ENCODE data around the gene CILP.
A peak's percentile ranks its signal among the peaks of the same experiment; 100 is the strongest.
"Not testable (repeated sequence)": the region's sequence is repeated elsewhere in the genome, so short reads cannot be mapped to it uniquely, and the experiment has no call there.

The CILP gene

GRCh38 chr15:65201918-65202317 is 9.4 kb downstream of the CILP start:
- DNase-seq (ENCODE audit: low read depth): no peak
- H3K4me3 ChIP-seq (ENCODE audit: low read depth, low read length): no peak overlapping the region

DNA sequence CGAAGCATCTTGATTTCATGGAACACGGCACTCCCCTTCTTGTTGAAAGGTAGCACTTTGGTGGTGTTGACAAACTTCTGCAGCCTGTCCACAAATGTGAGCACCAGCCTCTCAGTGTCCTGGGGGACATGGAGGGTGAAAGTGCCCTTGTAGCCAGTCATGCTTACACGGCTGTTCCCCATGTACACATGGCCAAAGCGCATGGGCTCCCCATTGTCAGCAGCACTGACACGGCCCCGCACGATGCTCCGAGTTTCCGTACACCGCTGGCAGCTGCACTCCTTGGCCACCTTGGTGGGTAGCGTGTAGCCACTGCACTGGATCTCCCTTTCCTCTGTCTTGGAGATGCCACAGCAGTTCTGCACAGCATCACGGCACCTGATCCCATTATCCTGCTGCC is 12.7 kb downstream of the CILP start:
- DNase-seq (ENCODE audit: low read depth): no peak
- H3K4me3 ChIP-seq (ENCODE audit: low read depth, low read length): no peak overlapping the region

DNA sequence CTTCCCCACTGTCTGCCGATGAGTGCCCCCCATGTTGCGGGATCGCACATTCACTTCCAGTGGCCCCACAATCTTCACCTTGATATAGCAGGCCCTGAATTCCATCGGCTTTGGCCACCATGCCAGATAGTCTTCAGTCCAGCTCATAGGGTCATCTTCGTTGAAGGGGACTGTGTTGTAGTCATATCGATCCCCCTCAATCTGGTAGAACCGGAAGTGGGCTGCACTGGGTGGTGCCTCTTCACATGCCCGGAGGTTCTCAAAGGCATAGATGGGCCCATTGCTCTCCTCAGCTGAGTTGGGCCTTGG is 14.0 kb downstream of the CILP start:
- H3K4me3 ChIP-seq (ENCODE audit: low read depth, low read length): no peak overlapping the region
- no peak for DNase-seq (ENCODE audit: low read depth)

DNA sequence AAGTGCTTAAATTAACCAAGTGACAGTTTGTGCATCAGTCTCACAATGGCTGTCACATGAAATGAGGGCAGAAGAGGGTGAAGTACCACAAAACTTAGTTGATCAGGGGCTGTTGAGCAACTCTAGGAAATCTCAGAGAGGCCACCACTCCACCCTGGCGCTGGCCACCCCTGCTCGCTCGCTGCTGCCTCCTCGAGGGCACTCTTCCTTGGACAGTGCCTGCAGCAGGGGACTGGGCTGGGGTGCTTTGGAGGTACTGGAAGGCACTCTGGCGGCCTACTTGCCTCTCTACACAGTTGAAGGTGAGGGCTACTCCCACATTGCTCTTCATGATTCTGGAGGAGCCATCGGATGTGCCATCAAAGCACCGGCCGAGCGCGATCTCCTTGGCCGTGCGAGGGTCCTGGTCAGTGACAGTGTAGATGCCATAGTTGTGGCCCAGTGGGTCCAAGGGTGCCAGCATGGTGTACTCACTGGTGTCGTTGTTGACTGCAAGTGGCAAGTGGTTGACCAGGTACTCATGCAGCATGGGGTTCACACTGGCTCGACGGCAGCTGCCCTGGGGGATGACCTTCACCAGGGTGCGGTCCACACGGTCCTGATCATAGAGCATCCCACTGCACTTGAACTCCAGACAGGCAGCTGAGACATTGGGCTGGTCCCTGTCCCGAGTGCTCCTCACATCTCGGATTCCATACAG is 14.5 kb downstream of the CILP start:
- H3K4me3 ChIP-seq (ENCODE audit: low read depth, low read length): no peak overlapping the region
- DNase-seq (ENCODE audit: low read depth): no peak

DNA sequence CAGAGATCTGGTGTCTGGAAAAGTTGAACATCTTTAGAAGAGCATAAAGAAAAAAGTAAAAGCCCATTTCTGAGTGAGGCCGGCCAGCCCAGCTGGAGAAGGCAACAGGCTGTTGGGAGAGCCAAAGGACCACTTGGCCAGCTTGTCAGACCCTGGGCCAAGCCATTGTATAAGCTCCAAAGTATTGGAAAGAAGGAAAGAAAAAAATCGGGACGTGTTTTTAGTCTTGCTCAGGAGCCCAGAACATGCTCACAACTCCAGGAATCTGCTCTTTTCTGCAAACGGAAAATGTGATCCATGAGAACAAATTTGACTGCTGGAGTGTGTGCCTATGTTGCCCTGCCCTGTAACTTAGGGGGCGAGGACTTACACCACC is 15.7 kb downstream of the CILP start:
- DNase-seq (ENCODE audit: low read depth): no peak
- no peak overlapping the region for H3K4me3 ChIP-seq (ENCODE audit: low read depth, low read length)

DNA sequence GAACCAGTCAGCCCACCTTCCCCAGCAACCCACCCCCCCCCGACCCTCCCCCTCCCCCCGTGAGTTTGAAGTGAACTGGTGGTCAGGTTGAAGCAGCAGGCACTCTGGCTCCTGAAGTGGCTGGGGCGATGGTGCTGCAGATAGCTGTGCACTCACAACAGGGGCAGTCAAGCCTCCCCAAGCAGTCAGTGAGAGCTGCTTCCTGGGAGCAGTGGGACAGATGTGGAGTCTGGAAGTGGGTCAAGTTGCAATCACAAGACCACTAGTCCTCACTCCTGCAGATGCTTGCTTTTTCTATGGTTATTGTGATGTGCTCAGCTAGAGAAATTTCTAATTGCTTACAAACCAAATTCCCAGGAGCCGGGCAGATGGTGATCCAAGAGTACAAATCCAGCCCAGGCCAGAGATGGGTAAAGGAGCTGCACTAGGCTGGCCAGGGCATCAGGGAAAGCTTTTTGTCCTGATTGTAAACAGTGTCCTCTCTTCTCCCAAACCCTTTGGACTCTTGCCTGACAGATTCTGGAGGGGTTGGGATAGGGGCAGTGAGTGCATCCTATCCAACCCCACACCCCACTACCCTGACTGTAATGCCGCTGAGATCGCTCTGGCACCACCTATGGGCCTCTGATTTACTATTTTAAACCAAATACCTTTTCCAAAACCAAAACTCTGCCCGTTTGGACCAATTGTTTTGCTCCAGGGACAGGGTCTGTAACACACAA is 16.3 kb downstream of the CILP start:
- DNase-seq (ENCODE audit: low read depth): no peak

GRCh38 chr15:65192016-65192415 is 19.3 kb downstream of the CILP start:
- no peak overlapping the region for H3K4me3 ChIP-seq (ENCODE audit: low read depth, low read length)
- no peak for DNase-seq (ENCODE audit: low read depth)

More for the DNA sequence above, 16.3 kb downstream of the CILP start:
- no peak overlapping the region for H3K4me3 ChIP-seq (ENCODE audit: low read depth, low read length)

GRCh38 chr15:65189102-65189740 is 22.1 kb downstream of the CILP start:
- peak; percentile 22 for DNase-seq (ENCODE audit: low read depth)
- no peak overlapping the region for H3K4me3 ChIP-seq (ENCODE audit: low read depth, low read length)

GRCh38 chr15:65188472-65188871 is 22.8 kb downstream of the CILP start:
- not testable (repeated sequence) for DNase-seq (ENCODE audit: low read depth); H3K4me3 ChIP-seq (ENCODE audit: low read depth, low read length)

DNA sequence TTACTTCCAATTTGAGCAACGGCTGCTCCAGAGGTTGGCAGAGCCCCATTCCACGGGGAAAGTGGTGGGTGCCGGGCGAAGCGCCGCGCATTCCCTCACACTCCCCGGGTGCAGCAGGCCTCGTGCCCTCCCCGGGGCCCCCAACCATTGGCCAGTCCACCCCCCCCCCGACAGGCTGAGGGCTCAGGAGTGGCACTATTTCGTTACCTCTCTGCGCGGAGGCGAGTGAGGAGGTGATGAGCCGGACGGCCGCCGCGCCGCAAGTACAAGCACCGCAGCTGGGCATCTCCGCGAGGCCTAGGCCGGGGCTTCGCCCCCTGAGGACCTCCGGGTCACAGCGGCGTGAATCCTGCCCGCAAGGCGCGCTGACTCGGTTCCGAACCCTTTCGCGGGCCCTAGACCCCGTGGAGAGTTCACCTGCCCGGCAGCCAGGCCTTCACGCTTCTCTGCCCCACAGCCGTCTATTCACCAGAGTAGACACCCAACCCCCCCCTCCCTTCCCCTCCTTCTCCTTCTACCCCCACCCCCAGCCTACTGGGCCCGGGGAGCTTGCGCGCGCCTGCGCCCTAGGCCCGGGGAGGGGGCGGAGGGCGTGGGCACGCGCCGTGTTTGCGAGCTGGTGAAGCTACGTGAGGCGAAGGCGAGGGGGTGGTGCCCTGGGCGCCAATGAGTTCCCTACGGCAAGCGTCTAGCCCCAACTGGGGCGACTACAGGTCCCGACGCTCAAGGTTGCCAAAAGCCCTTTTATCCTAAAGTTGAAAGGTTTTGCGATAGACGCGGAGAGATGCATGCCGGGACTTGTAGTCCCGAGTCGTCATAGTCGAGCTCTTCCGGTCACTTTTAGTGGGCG is 26.2 kb downstream of the CILP start, which contains the start of gene CLPX:
TSS of gene CLPX (minus strand) at position 475 of the 850 bp plus-strand sequence. CDS start at position 286, 189 bp downstream.
- DNase-seq (ENCODE audit: low read depth): peak; percentile 71
- peak within 1 kb of the TSS; percentile 93 for H3K4me3 ChIP-seq (ENCODE audit: low read depth, low read length)

GRCh38 chr15:65184305-65184867 is 26.9 kb downstream of the CILP start:
- peak overlapping the region; percentile 93 for H3K4me3 ChIP-seq (ENCODE audit: low read depth, low read length)
- DNase-seq (ENCODE audit: low read depth): no peak

DNA sequence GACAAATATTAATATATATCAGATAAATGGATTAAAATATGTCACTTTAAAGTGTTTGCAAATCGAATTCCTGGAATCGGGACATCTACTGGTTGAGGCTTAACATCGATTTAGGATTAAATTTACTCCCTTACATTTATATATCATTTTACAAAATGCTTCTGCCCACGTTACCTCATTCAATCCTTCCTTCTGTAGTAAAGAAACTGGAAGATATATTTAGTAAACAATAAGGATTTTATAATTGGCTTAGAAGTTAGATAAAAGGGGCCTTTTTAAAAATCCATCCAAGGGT is 27.5 kb downstream of the CILP start:
- H3K4me3 ChIP-seq (ENCODE audit: low read depth, low read length): peak overlapping the region; percentile 93
- DNase-seq (ENCODE audit: low read depth): no peak

DNA sequence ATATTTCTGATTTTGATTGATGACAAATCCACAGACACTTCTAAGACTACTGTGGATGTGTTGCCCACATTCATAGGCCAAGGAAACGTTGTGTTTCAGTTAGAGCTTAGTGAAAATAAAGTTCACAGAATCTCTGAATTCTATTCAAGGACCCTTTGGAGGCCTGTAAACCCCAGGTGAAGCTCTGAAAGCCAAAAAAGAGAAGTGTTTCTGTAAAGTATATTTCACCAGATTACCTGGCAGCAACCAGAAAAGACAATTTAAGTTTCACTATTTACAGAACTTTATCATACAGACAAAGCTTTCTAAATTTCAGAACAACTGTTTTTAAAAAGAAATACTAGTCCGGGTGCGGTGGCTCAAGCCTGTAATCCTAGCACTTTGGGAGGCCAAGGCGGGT is 28.7 kb downstream of the CILP start:
- no peak for DNase-seq (ENCODE audit: low read depth)
- no peak overlapping the region for H3K4me3 ChIP-seq (ENCODE audit: low read depth, low read length)

- H3K4me3 ChIP-seq (ENCODE audit: low read depth, low read length); DNase-seq (ENCODE audit: low read depth): not testable (repeated sequence)
Measured at GRCh38 chr15:65181582-65182353, 29.5 kb downstream of the CILP start.

DNA sequence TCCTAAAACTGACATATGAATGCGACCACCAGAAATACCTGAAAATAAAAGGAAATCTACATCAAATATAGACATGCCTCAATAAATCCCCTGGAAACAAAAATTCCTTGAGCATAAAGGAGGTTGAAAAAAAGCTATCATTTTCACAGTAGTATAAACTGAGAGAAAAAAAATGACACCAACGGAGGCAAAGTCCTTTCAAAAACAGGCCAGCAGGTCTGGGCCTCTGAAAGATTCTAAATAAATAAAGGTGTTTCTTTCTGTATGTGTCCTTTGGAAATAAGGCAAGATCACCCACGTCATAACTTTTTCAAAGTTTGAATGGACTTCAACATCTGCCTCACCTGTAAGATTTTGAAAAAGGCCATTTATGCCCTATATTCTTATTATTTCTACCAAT is 31.1 kb downstream of the CILP start:
- no peak overlapping the region for H3K4me3 ChIP-seq (ENCODE audit: low read depth, low read length)
- DNase-seq (ENCODE audit: low read depth): no peak

- H3K4me3 ChIP-seq (ENCODE audit: low read depth, low read length): no peak overlapping the region
- no peak for DNase-seq (ENCODE audit: low read depth)
Measured at GRCh38 chr15:65177901-65178300, 33.4 kb downstream of the CILP start.

DNA sequence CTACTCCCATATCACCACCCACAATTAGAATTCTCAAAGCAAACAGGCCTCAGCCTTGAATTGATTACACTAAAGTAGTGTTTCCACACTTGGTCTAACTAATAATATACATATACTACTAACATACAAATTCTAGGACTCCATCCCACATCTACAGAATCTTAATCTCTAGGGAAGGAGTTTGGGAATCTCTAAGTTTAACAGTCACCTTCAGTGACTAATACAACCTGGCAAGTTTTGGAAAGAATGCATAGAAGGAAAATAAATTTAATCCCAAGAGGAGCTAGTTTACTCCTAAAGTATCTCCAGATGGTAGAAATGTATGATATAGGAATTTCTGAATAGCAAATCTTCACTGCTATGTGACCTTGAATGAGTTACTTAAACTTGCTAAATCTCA is 35.2 kb downstream of the CILP start:
- no peak for DNase-seq (ENCODE audit: low read depth)
- H3K4me3 ChIP-seq (ENCODE audit: low read depth, low read length): no peak overlapping the region

DNA sequence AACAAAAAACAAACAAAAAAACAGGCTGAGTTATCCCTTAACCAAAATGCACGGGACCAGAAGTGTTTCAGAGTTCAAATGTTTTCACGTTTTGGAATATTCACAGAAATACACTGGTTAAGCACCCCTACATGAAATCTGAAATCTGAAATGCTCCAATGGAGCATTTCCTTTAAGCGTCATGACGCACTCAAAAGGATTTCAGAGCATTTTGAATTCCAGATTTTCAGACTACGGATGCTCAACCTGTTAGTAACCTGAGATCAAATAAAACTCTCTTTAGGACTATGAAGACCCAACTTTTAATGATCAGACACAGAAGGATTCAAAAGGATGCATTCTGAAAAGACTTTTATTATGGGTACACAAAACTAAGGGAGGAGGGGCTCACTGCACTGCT is 35.8 kb downstream of the CILP start:
- H3K4me3 ChIP-seq (ENCODE audit: low read depth, low read length): no peak overlapping the region
- DNase-seq (ENCODE audit: low read depth): no peak

DNA sequence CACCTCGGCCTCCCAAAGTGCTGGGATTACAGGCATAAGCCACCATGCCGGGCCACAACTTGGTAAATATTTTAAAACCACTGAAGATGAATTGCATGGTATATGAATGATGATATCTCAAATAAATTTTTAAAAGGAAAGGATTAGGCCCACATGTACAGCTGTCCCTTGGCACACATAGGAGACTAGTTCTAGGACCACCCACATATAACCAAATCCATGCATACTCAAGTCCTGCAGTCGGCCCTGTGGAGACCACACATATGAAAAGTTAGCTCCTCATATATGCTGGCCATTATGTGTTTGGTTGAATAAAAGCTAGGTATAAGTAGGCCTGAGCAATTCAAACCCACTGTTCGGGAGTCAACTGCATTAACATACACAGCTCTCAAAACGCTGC is 36.8 kb downstream of the CILP start:
- DNase-seq (ENCODE audit: low read depth): no peak
- H3K4me3 ChIP-seq (ENCODE audit: low read depth, low read length): no peak overlapping the region

All from skeletal muscle cell (primary cell).